Measurements from ENCODE around the gene TMEM258. TPM values are rescaled to one million over a fixed set of nuclear protein-coding genes. Genes with fewer than 3 reads are reported as not detected.

The TMEM258 gene
- total RNA-seq, 8 experiments from 2014 or later = 138 to 330 (median 269) TPM

Other genes starting within 250 kb of the TMEM258 start
- 10 to 100 TPM in 4 of 8 experiments, 1 to 10 TPM in 2, under 1 TPM in 2; 0.27 to 13.6 (median 9.7) TPM for gene SYT7, start 211.5 kb downstream of the TMEM258 start, total RNA-seq
- 1 to 10 TPM; 2.0 to 5.0 (median 2.6) TPM for gene DAGLA, start 112.2 kb downstream of the TMEM258 start, total RNA-seq
- gene MYRF, start 40.0 kb downstream of the TMEM258 start, total RNA-seq = 1 to 10 TPM in 7 of 8 experiments, under 1 TPM in 1; 0.92 to 4.0 (median 2.3) TPM
- gene FEN1, start 312 bp upstream of the TMEM258 start, total RNA-seq = 10 to 100 TPM in 7 of 8 experiments, 1 to 10 TPM in 1; 7.5 to 59.0 (median 16.6) TPM
- 100 to 1,000 TPM in 5 of 8 experiments, 10 to 100 TPM in 3; 55.0 to 165 (median 116) TPM for gene FADS1, start 24.4 kb upstream of the TMEM258 start, total RNA-seq
- gene FADS2, start 35.7 kb upstream of the TMEM258 start, total RNA-seq = 100 to 1,000 TPM in 7 of 8 experiments, 10 to 100 TPM in 1; 80.3 to 358 (median 141) TPM
- gene FADS3, start 98.9 kb upstream of the TMEM258 start, total RNA-seq = 10 to 100 TPM in 6 of 8 experiments, 1 to 10 TPM in 2; 7.9 to 48.8 (median 11.8) TPM
- gene RAB3IL1, start 125.0 kb upstream of the TMEM258 start, total RNA-seq = 10 to 100 TPM in 1 of 8 experiments, 1 to 10 TPM in 6, under 1 TPM in 1; 0.50 to 12.8 (median 2.5) TPM
- 10 to 100 TPM in 1 of 8 experiments, 1 to 10 TPM in 7; 2.5 to 10.7 (median 5.5) TPM for gene BEST1, start 157.8 kb upstream of the TMEM258 start, total RNA-seq
- gene FTH1, start 175.0 kb upstream of the TMEM258 start, total RNA-seq = 1,000 to 10,000 TPM in 6 of 8 experiments, 100 to 1,000 TPM in 2; 863 to 2,225 (median 1,257) TPM